RWPE1 (cell line): ENCODE data around the gene TAS2R60.
"Not testable (repeated sequence)": the region's sequence is repeated elsewhere in the genome, so short reads cannot be mapped to it uniquely, and the experiment has no call there.

Source experiments
- CTCF ChIA-PET: fragments of 350-600 bp; sonication (Branson Sonifier 250); formaldehyde crosslinking; extraction: SDS; loops from one replicate; lab custom pipeline; 2021; lab: Yijun Ruan, JAX
- POLR2A ChIA-PET: fragments of 400-600 bp; formaldehyde crosslinking; extraction: SDS; loops from one replicate; lab custom pipeline; 2020; ENCODE audit warnings: antibody characterized with exemption; ENCODE audit not compliant: low non-redundant PET; lab: Yijun Ruan, JAX
- DNase-seq: peaks from one replicate; pipeline ENCODE4 v3.0.0; 2012; ENCODE audit warnings: low spot score
- H3K27ac ChIP-seq: fragments of 450-650 bp; 2 replicates; pipeline ENCODE4 v1.5.1; 2017
- CTCF ChIP-seq: fragments of 450-650 bp; conservative IDR thresholded peaks from 2 replicates; pipeline ENCODE4 v1.5.1; 2017; ENCODE audit warnings: low read depth, mild to moderate bottlenecking

The TAS2R60 gene

DNA sequence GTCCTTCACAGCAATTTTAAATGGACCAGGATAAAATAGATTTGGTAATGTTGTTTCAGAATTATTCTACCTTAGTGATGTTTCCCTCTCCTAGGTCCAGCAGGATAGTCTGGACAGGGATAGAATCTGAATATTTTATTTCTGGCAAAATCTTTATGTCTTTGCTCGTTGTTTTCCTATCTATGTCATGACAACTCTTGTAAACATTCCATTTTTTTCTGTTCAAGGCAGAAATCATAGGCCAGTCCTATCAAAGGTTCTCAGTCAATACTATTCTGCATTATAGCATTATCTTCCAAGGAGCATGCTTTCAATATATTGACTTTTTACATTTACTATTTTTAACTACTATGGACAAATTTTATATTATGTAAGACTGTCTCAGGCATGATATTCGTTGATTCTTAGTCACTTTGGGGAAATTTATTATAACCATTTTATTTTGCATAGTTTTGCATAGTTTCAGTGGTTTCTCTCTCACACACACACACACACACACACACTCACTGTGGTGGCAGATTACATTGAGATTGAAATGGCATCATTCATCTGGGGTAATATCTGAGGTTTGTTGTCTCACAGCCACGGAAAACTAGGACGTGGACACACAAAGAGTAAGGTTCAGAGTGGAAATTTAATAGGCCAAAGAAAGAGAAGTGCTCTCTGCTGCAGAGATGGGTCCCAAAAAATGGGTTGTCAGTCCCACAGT is 17.2 kb downstream of the TAS2R60 start:
- no peak for DNase-seq
- CTCF ChIA-PET = no interaction called here
- H3K27ac ChIP-seq = no peak overlapping the region
- no peak for TF ChIP-seq CTCF
- POLR2A ChIA-PET = no interaction called here

DNA sequence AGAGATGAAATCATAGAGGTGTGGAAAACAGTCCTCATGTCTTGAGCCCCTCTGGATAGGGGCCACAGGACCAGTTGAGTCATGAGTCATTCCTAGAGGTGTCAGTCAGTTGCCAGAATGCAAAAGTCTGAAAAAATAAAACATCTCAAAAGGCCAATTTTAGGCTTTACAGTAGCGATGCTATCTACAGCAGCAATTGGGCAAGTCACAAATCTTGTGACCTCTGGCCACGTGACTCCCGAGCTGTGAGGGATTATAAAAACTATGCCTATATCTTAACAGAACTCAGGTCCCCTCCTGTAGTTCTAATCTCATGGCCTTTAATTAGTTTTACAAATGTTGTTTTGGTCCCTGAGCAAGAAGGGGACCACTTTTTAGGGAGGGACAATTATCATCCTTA is 18.8 kb downstream of the TAS2R60 start:
- no peak for DNase-seq
- no peak for TF ChIP-seq CTCF
- CTCF ChIA-PET = no interaction called here
- H3K27ac ChIP-seq = no peak overlapping the region
- POLR2A ChIA-PET = no interaction called here

GRCh38 chr7:143463556-143463955 is 20.3 kb downstream of the TAS2R60 start:
- CTCF ChIA-PET = no interaction called here
- H3K27ac ChIP-seq = no peak overlapping the region
- no peak for TF ChIP-seq CTCF
- POLR2A ChIA-PET = no interaction called here
- no peak for DNase-seq

GRCh38 chr7:143463957-143464356 is 20.7 kb downstream of the TAS2R60 start:
- POLR2A ChIA-PET = no interaction called here
- DNase-seq = no peak
- no peak overlapping the region for H3K27ac ChIP-seq
- CTCF ChIA-PET = no interaction called here
- TF ChIP-seq CTCF = no peak

DNA sequence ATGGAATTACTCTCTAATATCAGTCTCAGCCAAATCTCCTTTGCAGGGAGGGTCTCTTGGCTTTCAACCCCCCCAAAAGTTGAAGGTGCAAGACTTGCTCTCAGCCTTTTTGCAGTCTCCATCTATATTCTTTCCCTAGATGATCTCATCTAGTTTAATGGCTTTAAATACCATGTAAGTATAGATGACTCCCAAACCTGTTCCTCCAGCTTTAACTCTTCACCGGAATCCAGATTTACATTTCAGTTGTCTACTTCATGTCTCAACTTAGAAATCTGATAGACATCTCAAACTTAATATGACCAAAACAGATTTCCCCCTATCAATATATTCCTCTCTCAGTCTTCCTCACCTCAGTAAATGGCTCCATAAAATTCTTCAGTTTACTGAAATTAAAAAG is 24.5 kb downstream of the TAS2R60 start:
- H3K27ac ChIP-seq = no peak overlapping the region
- TF ChIP-seq CTCF = no peak
- POLR2A ChIA-PET = no interaction called here
- DNase-seq = peak; percentile 9
- CTCF ChIA-PET = no interaction called here

- DNase-seq, CTCF ChIA-PET, POLR2A ChIA-PET: not testable (repeated sequence)
- H3K27ac ChIP-seq = peak overlapping the region; percentile 72
Observed at GRCh38 chr7:143472071-143472689, 28.9 kb downstream of the TAS2R60 start.

- H3K27ac ChIP-seq = no peak within 1 kb of the TSS
- TF ChIP-seq CTCF = no peak
- ChIA-PET CTCF (no interaction called here), POLR2A (no interaction called here)
- no peak for DNase-seq
Observed at GRCh38 chr7:143477501-143478150, 34.4 kb downstream of the TAS2R60 start, which contains the start of gene TAS2R41. Gene TAS2R41, plus strand, starts transcription at chr7:143477873. Its CDS starts 0 bp downstream, at chr7:143477873.
